NCI-H2171 treated with DMSO at 0.1 percent for 48 hours (cell line): ENCODE measurements around the gene S100A11.

ENCODE experiments used
- DNase-seq: peaks from one replicate; lab custom pipeline; 2025; lab: John Stamatoyannopoulos, UW

The S100A11 gene

GRCh38 chr1:152001631-152002584 is 34.9 kb downstream of the S100A11 start:
- DNase-seq = peak; percentile 74

DNA sequence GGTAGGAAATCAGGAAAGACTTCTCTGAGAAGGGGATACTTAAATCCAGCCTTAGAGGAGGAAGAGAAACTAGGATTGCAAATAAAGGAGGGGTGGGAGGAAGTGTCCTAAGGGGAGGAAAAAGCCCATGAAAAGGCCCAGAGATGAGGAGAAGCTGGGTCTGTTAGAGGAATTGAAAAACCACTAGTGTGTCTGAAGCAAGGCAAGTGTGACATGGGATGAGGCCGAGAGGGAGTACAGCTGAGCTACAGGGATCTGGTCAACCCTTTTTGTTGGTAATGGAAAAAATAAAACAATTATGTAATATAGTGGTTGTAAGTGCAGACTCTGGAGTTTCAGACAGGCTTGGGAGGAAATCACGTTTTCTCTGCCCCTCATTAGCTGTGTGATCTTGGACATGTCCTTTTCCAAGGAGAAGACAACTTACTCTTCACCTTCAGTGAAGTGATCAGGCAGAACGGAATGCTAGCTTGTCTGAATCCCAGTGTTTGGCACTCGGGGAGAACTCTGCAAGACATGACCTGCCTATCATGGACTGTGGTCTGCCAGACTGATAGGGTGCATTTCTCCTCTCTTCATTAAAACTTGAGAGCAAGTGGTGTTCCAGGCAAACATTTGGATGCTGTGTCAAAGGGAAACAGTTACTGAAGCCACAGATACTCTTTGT is 35.7 kb downstream of the S100A11 start:
- DNase-seq = no peak

DNA sequence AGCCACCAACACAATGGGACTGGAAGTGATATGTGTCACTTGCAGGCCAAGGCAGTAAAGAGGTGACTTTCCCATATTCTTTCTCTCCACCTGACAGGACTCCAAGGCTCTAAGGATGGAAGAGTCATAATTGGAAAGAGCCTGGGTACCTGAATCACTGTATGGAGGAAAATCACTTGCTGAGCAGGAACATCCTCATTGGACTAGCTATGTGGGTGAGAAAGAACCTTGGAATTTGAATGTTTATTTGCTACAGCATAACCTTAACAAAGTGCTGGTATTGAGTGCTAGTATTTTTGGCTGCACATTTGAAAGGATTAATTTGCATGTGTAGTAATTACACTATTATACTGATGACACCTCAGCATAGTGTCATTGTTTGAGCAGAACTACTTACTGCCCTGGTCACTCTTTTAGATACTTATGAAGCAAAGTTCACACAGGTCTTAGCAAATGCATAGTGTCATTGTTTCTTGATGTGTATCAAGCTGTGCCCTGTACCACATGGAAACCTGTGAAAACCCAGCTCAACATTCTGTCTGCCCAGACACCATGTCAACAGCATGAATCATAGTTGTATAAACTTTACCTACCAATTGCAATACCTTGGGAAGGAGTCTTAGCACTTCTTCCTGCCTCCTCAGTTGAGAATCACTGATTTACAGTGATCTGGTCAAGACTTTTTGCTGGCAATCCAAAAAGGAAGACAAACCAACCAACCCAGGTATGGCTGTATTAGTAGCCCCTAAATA is 38.0 kb downstream of the S100A11 start:
- no peak for DNase-seq

DNA sequence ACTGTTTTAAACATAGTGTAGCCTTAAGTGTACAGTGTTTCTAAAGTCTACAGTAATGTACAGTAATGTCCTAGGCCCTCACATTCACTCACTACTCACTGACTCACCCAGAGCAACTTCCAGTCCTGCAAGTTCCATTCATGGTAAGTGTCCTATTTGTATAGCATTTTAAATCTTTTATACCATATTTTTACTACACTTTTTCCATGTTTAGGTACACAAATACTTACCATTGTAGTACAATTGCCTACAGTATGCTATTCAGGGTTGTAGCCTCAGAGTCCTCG is 39.6 kb downstream of the S100A11 start:
- DNase-seq = no peak

DNA sequence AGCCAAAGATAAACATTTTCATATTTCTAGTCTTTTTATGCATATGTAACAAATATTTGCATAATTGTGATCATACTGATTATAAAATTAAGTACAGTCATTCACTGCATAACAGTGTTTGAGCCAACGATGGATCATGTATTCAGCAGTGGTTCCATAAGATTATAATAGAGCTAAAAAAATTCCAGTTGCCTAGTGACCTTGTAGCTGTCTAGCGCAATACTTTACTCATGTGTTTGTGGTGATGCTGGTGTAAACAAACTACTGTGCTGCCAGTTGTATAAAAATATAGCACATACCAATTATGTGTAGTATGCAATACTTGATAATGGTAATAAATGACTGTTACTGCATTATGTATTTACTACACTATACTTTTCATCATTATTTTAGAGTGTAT is 41.0 kb downstream of the S100A11 start:
- no peak for DNase-seq

- no peak for DNase-seq
These were observed 41.8 kb downstream of the S100A11 start for GRCh38 chr1:151994956-151995355.

DNA sequence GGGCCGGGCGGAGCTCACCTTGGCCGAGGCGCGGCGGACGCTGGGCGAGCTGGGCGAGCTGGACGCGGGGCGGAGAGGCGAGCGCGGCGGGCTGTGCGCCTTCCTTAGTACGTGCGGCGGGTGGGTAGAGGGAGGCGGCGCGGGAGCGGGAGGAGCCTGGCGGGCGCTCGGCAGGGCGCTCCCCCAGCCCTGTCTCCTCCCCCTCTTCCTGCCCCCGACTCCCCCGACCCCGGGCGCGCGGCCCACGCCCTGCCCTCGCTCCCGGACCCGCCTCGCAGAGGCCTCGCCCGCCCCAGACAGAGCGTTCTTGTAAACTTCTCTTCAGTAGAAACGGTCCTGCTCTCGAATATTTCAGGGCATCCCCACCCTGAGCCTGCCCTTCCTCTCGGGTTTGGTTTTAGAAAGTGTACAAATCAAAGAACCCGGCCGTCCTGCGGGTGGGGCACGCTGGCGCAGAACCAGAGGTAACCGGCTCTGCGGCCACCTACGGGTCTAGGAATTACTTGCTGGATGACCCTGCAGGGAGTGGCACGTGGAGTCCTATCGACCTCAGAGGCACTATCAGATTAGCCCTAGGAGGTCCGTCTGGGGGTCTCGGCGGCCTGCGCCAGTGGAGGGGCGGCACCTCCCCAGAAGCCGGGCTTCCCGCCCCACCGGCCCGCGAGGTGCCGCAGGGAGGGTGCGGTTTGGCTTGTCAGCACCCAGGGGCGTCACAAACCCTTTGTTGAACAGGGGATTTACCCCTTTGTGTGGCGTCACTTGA is 42.9 kb downstream of the S100A11 start, which contains the start of gene S100A10:
Gene S100A10 (minus strand): TSS at position 126 of the 763 bp plus-strand sequence. CDS start 7,629 bp downstream, outside the sequence.
- DNase-seq = peak; percentile 16

GRCh38 chr1:151993084-151993733 is 43.6 kb downstream of the S100A11 start:
- no peak for DNase-seq

DNA sequence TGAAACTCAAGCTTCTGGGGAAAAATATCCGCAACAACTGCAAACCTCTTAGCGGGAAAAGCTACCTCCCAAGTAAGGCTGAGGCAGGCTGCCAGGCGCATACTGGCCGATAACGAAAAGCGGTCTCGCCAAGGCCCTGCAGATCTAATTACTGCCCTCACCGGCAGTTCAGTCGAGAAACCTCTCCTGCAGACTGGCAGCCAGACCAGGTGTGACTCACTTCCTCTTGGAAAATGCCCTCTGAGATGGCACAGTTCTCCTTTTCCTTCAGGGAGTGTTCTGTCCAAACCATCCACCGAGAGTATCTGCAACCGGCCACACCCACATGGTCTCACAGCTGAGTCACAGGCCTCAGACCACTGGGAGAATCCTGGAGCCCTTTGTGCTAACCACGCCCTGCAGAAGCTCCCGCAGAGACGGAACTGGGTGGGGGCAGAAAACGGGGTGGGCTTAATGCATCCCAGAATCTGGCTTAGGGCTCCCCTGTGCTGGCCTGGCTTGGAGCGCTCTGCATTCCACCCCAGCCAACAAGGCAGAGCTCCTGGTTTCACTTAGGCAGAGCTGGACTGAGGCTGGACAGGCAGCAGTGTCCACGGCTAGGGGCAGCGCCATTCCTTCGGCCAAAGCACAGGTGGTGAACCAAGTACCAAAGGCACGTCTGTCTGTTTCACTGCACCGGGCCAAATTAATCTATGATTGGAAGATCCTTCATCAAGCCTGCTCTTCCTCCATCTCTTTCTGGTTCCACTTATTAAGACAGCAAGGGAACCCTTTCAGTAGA is 44.3 kb downstream of the S100A11 start:
- DNase-seq = no peak

DNA sequence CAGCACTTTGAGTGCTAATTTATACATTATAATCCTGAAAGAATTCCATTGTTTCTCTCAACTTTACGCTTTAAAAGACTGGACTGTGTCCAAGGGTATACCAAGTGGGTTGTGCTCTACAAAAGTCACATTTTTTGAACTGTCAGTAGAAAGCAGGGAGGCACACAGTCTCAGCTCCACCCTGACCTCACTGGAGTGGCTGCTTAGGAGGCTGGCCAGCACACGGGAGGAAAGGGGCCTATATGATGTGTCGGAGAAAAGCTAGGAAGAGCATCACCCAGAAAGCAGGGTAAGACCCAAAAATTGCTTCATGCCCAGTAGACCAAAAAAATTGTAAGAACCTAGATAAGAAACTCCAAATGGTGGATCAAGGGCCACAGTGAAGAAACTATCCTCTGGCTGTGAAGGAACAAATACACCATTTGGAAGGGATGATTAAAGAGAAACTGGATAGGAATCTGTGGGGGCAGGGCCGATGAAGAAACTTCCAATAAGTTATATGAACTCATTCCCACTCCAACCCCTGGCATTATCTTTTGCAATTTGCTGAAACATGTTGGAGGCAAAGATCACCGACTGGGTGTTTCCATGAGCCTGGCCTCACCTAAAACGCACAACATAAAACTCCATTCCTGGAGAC is 45.0 kb downstream of the S100A11 start:
- no peak for DNase-seq

DNA sequence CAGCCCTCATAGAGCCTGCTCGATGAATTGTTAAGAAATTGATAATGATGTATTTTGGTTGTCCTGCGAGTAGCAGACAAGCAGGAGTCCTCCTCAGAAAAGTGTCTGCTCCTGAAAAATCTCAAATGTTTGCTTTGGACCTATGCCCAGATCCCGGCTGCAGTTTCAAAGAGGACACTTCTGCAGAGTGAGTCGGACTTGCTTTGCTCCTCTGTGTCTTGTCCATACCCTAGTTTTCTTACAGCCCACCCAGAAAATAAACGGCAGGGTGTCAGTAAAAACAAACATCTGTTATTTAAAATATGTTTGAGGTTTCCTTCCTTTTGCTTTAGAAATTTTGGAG is 46.0 kb downstream of the S100A11 start:
- DNase-seq = peak; percentile 49

DNA sequence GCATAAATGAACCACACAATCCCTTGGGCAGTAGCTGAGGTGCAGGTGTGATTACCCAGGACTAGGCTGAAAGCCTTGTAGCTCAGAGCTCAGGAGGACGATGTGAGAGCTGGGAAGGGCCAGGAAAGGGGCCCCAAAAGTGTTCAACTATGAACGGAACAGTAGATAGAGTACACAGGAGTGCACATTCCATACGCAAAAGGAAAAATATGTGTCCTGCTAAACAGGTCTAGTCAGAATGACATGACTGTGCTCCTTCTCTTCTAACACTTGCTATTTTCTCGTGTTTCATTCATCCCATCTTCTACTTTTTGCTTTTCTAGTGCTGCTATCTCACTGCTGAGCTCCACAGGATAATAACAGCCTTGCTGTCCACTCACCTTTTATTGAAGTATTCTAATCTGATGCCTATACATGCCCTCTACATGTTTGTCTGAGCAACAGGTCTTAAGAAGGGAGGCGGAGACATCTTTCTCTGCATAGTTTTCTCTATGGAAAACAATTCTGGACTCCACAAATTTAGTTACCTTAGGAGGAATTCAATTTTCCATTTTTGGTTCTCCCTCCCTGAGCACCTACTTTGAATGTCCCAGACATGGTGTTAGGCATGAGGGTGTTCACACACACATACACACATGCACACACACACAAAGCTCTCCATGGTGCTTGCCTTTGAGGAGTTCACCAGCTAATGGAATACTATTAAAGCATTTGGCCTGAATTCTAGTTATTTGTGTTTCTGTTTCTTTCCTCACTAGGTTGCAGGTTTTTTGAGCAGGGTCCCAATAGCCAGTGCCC is 46.5 kb downstream of the S100A11 start:
- no peak for DNase-seq

- no peak for DNase-seq
These were observed 47.5 kb downstream of the S100A11 start for GRCh38 chr1:151989211-151989862.

DNA sequence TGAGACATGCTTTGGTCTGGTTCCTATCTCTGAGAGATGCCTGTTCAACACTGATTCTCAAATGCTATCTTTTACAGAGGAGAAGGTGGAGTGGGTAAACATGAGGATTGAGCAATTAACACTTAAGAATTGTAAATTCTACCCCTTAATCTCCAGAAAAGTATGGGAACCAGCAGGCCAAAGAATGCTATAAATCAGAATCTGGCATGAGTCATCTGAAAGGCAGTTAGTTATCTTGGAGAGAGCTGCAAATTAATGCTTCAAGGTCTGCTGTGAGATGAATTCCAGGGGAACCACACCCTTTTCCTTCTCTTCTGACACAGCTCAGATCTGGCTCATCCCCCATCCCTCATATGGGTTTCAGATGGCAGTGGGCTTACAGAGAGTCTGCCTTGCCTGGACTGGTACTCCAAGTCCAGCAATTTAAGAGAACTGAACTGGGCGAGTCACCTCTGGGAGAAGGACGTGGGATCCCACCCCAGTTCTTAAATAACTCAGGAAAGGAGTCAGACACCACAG is 48.3 kb downstream of the S100A11 start:
- DNase-seq = no peak

DNA sequence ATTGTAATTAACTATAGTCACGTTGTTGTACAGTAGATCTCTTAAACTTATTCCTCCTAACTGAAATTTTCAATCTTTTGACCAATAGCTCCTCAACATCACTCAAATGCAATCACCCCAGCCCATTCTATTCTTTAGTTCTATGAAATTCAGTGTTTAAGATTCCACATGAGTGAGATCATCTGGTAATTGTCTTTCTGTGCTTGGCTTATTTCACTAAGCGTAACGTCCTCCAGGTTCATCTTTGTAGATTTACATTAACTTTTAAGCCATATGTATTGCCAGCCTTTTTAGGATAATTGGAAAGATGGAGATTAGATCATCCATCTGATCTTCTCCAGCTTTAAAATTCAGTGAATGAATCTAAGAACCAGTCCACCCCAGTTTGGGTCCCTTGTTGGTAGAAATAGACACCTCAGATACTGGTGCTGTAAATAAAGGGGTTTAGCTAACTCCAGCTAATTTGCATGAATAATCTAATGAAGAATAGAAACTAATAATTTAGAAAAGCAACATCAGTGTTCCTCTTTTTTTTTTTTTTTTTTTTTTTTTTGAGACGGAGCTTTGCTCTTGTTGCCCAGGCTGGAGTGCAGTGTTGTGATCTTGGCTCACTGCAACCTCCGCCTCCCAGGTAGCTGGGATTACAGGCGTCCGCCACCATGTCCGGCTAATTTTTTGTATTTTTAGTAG is 50.2 kb downstream of the S100A11 start:
- no peak for DNase-seq

DNA sequence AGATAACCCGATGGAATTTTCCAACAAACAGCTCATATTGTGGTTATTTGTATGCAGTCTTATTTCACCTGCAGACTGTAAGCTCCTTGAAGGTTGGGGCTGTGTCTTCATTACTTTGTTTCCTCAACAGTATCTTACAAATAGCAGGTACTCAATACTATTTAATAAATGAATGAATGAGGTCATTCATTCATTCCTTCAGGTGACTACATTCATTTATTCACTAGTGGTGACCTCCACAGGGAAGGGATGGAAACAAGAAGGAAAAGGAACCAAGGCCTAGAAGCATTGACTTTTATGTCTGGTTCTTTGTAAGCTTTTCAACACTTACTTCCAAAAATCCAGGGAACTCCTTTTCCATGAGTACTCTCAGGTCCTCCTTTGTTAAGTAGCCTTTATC is 51.0 kb downstream of the S100A11 start:
- DNase-seq = no peak

GRCh38 chr1:151985270-151985669 is 51.5 kb downstream of the S100A11 start:
- DNase-seq = no peak
